Activated CD4-positive, alpha-beta T cell treated with anti-CD3 and anti-CD28 coated beads for 36 hours (primary cell): Measurements from ENCODE around the gene MYCN. TPM values are rescaled to one million over a fixed set of nuclear protein-coding genes. Genes with fewer than 3 reads are reported as not detected.

ENCODE experiments used
- ATAC-seq: fragments of 200-7000 bp; cut with Tn5 transposase; one replicate; pipeline ENCODE4 v1.10.0; 2021; ENCODE audit warnings: mild to moderate bottlenecking, moderate library complexity
- CTCF ChIA-PET: fragments of 350-600 bp; sonication (Branson Sonifier 250); formaldehyde crosslinking; loops from one replicate; lab custom pipeline; 2021; ENCODE audit warnings: antibody characterized with exemption; lab: Charles Lee
- POLR2A ChIA-PET: fragments of 350-600 bp; sonication (Branson Sonifier 250); formaldehyde crosslinking; loops from one replicate; lab custom pipeline; 2021; ENCODE audit warnings: antibody characterized with exemption, inconsistent platforms; lab: Charles Lee
- DNase-seq: peaks from one replicate; pipeline ENCODE4 v3.0.0-alpha.2; 2020
- H3K27ac Mint-ChIP-seq: one replicate; pipeline ENCODE4 v1.8.0; 2021; ENCODE audit warnings: mixed read lengths
- H3K27me3 Mint-ChIP-seq: one replicate; pipeline ENCODE4 v1.8.0; 2021; ENCODE audit warnings: mixed read lengths
- H3K36me3 Mint-ChIP-seq: one replicate; pipeline ENCODE4 v1.8.0; 2021; ENCODE audit warnings: low read depth, mixed read lengths
- H3K4me1 Mint-ChIP-seq: one replicate; pipeline ENCODE4 v1.8.0; 2021; ENCODE audit warnings: mixed read lengths
- H3K4me3 Mint-ChIP-seq: one replicate; pipeline ENCODE4 v1.8.0; 2021; ENCODE audit warnings: mild to moderate bottlenecking, moderate library complexity, mixed read lengths
- H3K9me3 Mint-ChIP-seq: one replicate; pipeline ENCODE4 v1.8.0; 2021; ENCODE audit warnings: low read depth, mixed read lengths
- intact Hi-C, 2 experiments: fragments of 100-400 bp; cut with DNase I in 1 of 2; cut with micrococcal nuclease in 1 of 2; formaldehyde crosslinking; loops; one replicate each; pipeline versions ENCODE4 v1.14.2 to v1.15.1; 2022 to 2024; cut with DNase I, micrococcal nuclease
- total RNA-seq, 2 experiments: library from RNA; stranded (reverse); gene quantifications; one replicate each; pipeline ENCODE4 v1.2.3, GENCODE V29; 2021

Gene MYCN
- total RNA-seq, 2 experiments from 2014 or later: 0.18 to 0.28 TPM

- DNase-seq (no peak), ATAC-seq (no peak)
- Mint-ChIP-seq H3K4me3 (no peak overlapping the region), H3K4me1 (no peaks in the 10 kb centered on the region), H3K9me3 (no peaks in the 10 kb centered on the region), H3K27ac (no peak overlapping the region), H3K27me3 (peaks cover 9% of the 10 kb centered on the region), H3K36me3 (no peaks in the 10 kb centered on the region)
- intact Hi-C loops: no loop called here
- CTCF ChIA-PET: interaction anchor here (1.0 kb wide), 1 partner anchor 8 kb away, joined by 3 read pairs; no protein-coding TSS in a partner anchor
- POLR2A ChIA-PET: interaction anchor here (0.5 kb wide), 1 partner anchor 501 kb away, joined by 3 read pairs; no protein-coding TSS in a partner anchor
These were observed 7.0 kb upstream of the MYCN start for GRCh38 chr2:15933184-15933845.

GRCh38 chr2:15934291-15934945 lies 5.9 kb upstream of the MYCN start:
- Mint-ChIP-seq H3K9me3 (no peaks in the 10 kb centered on the region), H3K27me3 (peaks cover 19% of the 10 kb centered on the region), H3K4me1 (no peaks in the 10 kb centered on the region), H3K27ac (no peak overlapping the region), H3K36me3 (no peaks in the 10 kb centered on the region), H3K4me3 (no peak overlapping the region)
- no peak for DNase-seq
- POLR2A ChIA-PET: no interaction called here
- CTCF ChIA-PET: no interaction called here
- no peak for ATAC-seq
- intact Hi-C loops: no loop called here

GRCh38 chr2:15935189-15935588 lies 5.2 kb upstream of the MYCN start:
- no peak overlapping the region for H3K27ac Mint-ChIP-seq
- intact Hi-C loops: no loop called here
- no peak overlapping the region for H3K4me3 Mint-ChIP-seq
- H3K36me3 Mint-ChIP-seq: no peaks in the 10 kb centered on the region
- H3K9me3 Mint-ChIP-seq: no peaks in the 10 kb centered on the region
- peaks cover 3% of the 10 kb centered on the region for H3K4me1 Mint-ChIP-seq
- peaks cover 22% of the 10 kb centered on the region for H3K27me3 Mint-ChIP-seq
- ChIA-PET CTCF (no interaction called here), POLR2A (no interaction called here)
- ATAC-seq: no peak
- no peak for DNase-seq

GRCh38 chr2:15935675-15936074 lies 4.7 kb upstream of the MYCN start:
- Mint-ChIP-seq H3K9me3 (no peaks in the 10 kb centered on the region), H3K4me1 (peaks cover 3% of the 10 kb centered on the region), H3K36me3 (no peaks in the 10 kb centered on the region), H3K27ac (no peak overlapping the region), H3K4me3 (no peak overlapping the region), H3K27me3 (peaks cover 22% of the 10 kb centered on the region)
- intact Hi-C loops: no loop called here
- no peak for DNase-seq
- ATAC-seq: no peak
- ChIA-PET POLR2A (interaction anchor here (0.7 kb wide), 1 partner anchor 581 kb away, joined by 4 read pairs; no protein-coding TSS in a partner anchor), CTCF (interaction anchor here (0.6 to 1.7 kb wide), 2 partner anchors 119 to 673 kb away, joined by 4 to 8 read pairs; no protein-coding TSS in a partner anchor)

GRCh38 chr2:15936277-15937104 lies 3.9 kb upstream of the MYCN start:
- CTCF ChIA-PET: interaction anchor here (0.6 to 1.7 kb wide), 2 partner anchors 118 to 672 kb away, joined by 4 to 8 read pairs; no protein-coding TSS in a partner anchor
- intact Hi-C loops: no loop called here
- no peaks in the 10 kb centered on the region for H3K36me3 Mint-ChIP-seq
- H3K4me3 Mint-ChIP-seq: no peak overlapping the region
- H3K4me1 Mint-ChIP-seq: peaks cover 10% of the 10 kb centered on the region
- peaks cover 29% of the 10 kb centered on the region for H3K27me3 Mint-ChIP-seq
- H3K27ac Mint-ChIP-seq: no peak overlapping the region
- no peaks in the 10 kb centered on the region for H3K9me3 Mint-ChIP-seq
- no peak for DNase-seq
- no peak for ATAC-seq
- POLR2A ChIA-PET: interaction anchor here (0.7 kb wide), 1 partner anchor 580 kb away, joined by 4 read pairs; no protein-coding TSS in a partner anchor

- Mint-ChIP-seq H3K27me3 (peaks cover 29% of the 10 kb centered on the region), H3K27ac (no peak overlapping the region)
These were observed 3.1 kb upstream of the MYCN start for GRCh38 chr2:15937105-15937881.

GRCh38 chr2:15937882-15938802 lies 2.2 kb upstream of the MYCN start:
- no peak overlapping the region for H3K4me3 Mint-ChIP-seq
- H3K36me3 Mint-ChIP-seq: no peaks in the 10 kb centered on the region
- ATAC-seq (no peak), DNase-seq (no peak)
- POLR2A ChIA-PET: no interaction called here
- no peak overlapping the region for H3K27ac Mint-ChIP-seq
- no peaks in the 10 kb centered on the region for H3K9me3 Mint-ChIP-seq
- peaks cover 15% of the 10 kb centered on the region for H3K4me1 Mint-ChIP-seq
- peaks cover 33% of the 10 kb centered on the region for H3K27me3 Mint-ChIP-seq
- CTCF ChIA-PET: interaction anchor here (0.6 to 2.3 kb wide), 3 partner anchors 30 to 819 kb away, joined by 3 to 26 read pairs (median 4); no protein-coding TSS in a partner anchor
- intact Hi-C loops: no loop called here

More at GRCh38 chr2:15937105-15937881, 3.1 kb upstream of the MYCN start:
- Mint-ChIP-seq H3K36me3 (no peaks in the 10 kb centered on the region), H3K9me3 (no peaks in the 10 kb centered on the region), H3K4me1 (peaks cover 10% of the 10 kb centered on the region), H3K4me3 (no peak overlapping the region)
- ChIA-PET POLR2A (no interaction called here), CTCF (interaction anchor here (1.7 kb wide), 1 partner anchor 671 kb away, joined by 8 read pairs; no protein-coding TSS in a partner anchor)
- DNase-seq: no peak
- no peak for ATAC-seq
- intact Hi-C loops: no loop called here

GRCh38 chr2:15938803-15939555 lies 1.4 kb upstream of the MYCN start:
- H3K27me3 Mint-ChIP-seq: peaks cover 37% of the 10 kb centered on the region
- CTCF ChIA-PET: interaction anchor here (0.5 to 2.3 kb wide), 24 partner anchors 8 to 1943 kb away, joined by 3 to 26 read pairs (median 4); no protein-coding TSS in a partner anchor
- H3K36me3 Mint-ChIP-seq: no peaks in the 10 kb centered on the region
- ATAC-seq (no peak), DNase-seq (no peak)
- H3K9me3 Mint-ChIP-seq: no peaks in the 10 kb centered on the region
- H3K4me3 Mint-ChIP-seq: no peak overlapping the region
- peaks cover 22% of the 10 kb centered on the region for H3K4me1 Mint-ChIP-seq
- POLR2A ChIA-PET: no interaction called here
- intact Hi-C loops: loop anchor here in 1 of 2 experiments (1.0 kb wide), 3 partner anchors 279 to 670 kb away; no protein-coding TSS in a partner anchor
- no peak overlapping the region for H3K27ac Mint-ChIP-seq

GRCh38 chr2:15939556-15939853 lies 845 bp upstream of the MYCN start:
- H3K9me3 Mint-ChIP-seq: no peaks in the 10 kb centered on the region
- CTCF ChIA-PET: interaction anchor here (0.5 to 2.3 kb wide), 34 partner anchors 9 to 1943 kb away, joined by 3 to 26 read pairs (median 4); no protein-coding TSS in a partner anchor
- H3K4me1 Mint-ChIP-seq: peaks cover 25% of the 10 kb centered on the region
- H3K27ac Mint-ChIP-seq: no peak overlapping the region
- no peaks in the 10 kb centered on the region for H3K36me3 Mint-ChIP-seq
- intact Hi-C loops: loop anchor here in 1 of 2 experiments (1.0 kb wide), 3 partner anchors 279 to 670 kb away; no protein-coding TSS in a partner anchor
- POLR2A ChIA-PET: no interaction called here
- peak; percentile 61 for ATAC-seq
- no peak for DNase-seq
- peaks cover 41% of the 10 kb centered on the region for H3K27me3 Mint-ChIP-seq
- peak overlapping the region; percentile 52 for H3K4me3 Mint-ChIP-seq
